NB4 (cell line): Measurements from ENCODE around the gene ANKS1A.

ENCODE experiments used
- DNase-seq: peaks from one replicate; pipeline ENCODE4 v3.0.0; 2010; ENCODE audit warnings: low read depth
- H3K4me3 ChIP-seq: one replicate; pipeline ENCODE4 v1.5.1; 2011; ENCODE audit warnings: mild to moderate bottlenecking, low read depth, low read length, moderate library complexity
- CTCF ChIP-seq: IDR thresholded peaks from one replicate; pipeline ENCODE4 v1.5.1; 2012; ENCODE audit warnings: low read depth, low read length
- MAX ChIP-seq: IDR thresholded peaks from 2 replicates; pipeline ENCODE4 v1.6.1; 2011; ENCODE audit warnings: low read depth, low read length
- MYC ChIP-seq: IDR thresholded peaks from 2 replicates; pipeline ENCODE4 v1.6.1; 2011; ENCODE audit warnings: low read depth, low read length
- POLR2A ChIP-seq: IDR thresholded peaks from 2 replicates; pipeline ENCODE4 v1.6.1; 2011; ENCODE audit warnings: mild to moderate bottlenecking; ENCODE audit not compliant: insufficient read length; ENCODE audit errors: extremely low read depth

Gene ANKS1A

GRCh38 chr6:35059596-35060345 is 170.7 kb downstream of the ANKS1A start:
- DNase-seq, result no peak
- TF ChIP-seq POLR2A (no peak), CTCF (no peak), MYC (no peak), MAX (no peak)
- H3K4me3 ChIP-seq, result no peak overlapping the region

DNA sequence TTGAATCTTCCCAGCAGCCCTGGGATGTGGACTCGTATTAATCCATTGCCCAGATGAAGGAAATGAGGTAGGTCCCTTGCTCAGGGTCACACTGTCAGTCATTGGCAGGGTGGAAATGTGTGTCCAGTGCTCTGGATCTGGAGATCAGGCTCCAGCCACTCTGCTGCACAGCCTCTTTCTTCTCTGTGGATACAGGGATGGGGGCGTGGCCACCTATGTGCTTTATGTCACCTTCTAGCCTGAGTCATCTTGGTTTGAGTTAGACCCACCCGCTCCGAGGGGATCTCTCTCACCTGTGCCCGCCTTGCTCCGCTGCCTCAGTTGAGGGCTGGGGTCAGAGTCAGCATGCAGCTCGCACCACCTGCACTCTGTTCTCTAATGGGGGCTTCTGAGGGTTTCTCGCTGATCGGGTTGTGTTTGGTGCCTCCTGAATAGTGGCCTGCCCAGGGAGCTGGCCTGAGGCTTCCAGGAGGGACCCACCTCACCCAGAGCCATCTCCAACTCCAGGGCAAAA is 172.1 kb downstream of the ANKS1A start:
- DNase-seq, result no peak
- TF ChIP-seq MYC, result no peak
- TF ChIP-seq POLR2A, result no peak
- no peak for TF ChIP-seq MAX
- no peak for TF ChIP-seq CTCF
- H3K4me3 ChIP-seq, result no peak overlapping the region

GRCh38 chr6:35061651-35062410 is 172.8 kb downstream of the ANKS1A start:
- no peak for DNase-seq
- no peak for TF ChIP-seq POLR2A
- TF ChIP-seq CTCF, result no peak
- no peak for TF ChIP-seq MAX
- TF ChIP-seq MYC, result no peak
- no peak overlapping the region for H3K4me3 ChIP-seq

GRCh38 chr6:35062676-35063574 is 173.9 kb downstream of the ANKS1A start:
- no peak for DNase-seq
- no peak overlapping the region for H3K4me3 ChIP-seq
- TF ChIP-seq POLR2A (no peak), MYC (no peak), MAX (no peak), CTCF (no peak)

- no peak for TF ChIP-seq MAX
- no peak for TF ChIP-seq POLR2A
- TF ChIP-seq MYC, result no peak
- no peak for DNase-seq
- no peak overlapping the region for H3K4me3 ChIP-seq
These were observed 174.7 kb downstream of the ANKS1A start for GRCh38 chr6:35063701-35064280.
